Measurements from ENCODE around the gene ACD. TPM values are rescaled to one million over a fixed set of nuclear protein-coding genes. Genes with fewer than 3 reads are reported as not detected.

ACD gene
- total RNA-seq, 1 donor from 2014 or later = 16.2 TPM

- TF ChIP-seq CTCF (IDR thresholded peaks at IDR 0.05) = no peak
- no peak overlapping the region for H3K27ac Mint-ChIP-seq (ENCODE audit: unreplicated experiment)
- peaks cover 14% of the 10 kb centered on the region for H3K4me1 Mint-ChIP-seq (ENCODE audit: low read depth)
- H3K4me3 Mint-ChIP-seq (ENCODE audit: unreplicated experiment) = no peak overlapping the region
- no peak for DNase-seq (ENCODE audit: low spot score)
- no peaks in the 10 kb centered on the region for H3K9me3 Mint-ChIP-seq (ENCODE audit: low read depth)
- no peaks in the 10 kb centered on the region for H3K36me3 Mint-ChIP-seq (ENCODE audit: low read depth)
- H3K27me3 Mint-ChIP-seq (ENCODE audit: low read depth) = no peaks in the 10 kb centered on the region
These were observed 12.2 kb upstream of the ACD start for GRCh38 chr16:67672306-67672705.

- H3K27me3 Mint-ChIP-seq (ENCODE audit: low read depth) = no peaks in the 10 kb centered on the region
- no peak overlapping the region for H3K27ac Mint-ChIP-seq (ENCODE audit: unreplicated experiment)
- TF ChIP-seq CTCF (IDR thresholded peaks at IDR 0.05) = no peak
- no peak overlapping the region for H3K4me3 Mint-ChIP-seq (ENCODE audit: unreplicated experiment)
- peaks cover 24% of the 10 kb centered on the region for H3K4me1 Mint-ChIP-seq (ENCODE audit: low read depth)
- no peaks in the 10 kb centered on the region for H3K9me3 Mint-ChIP-seq (ENCODE audit: low read depth)
- no peaks in the 10 kb centered on the region for H3K36me3 Mint-ChIP-seq (ENCODE audit: low read depth)
- DNase-seq (ENCODE audit: low spot score) = no peak
These were observed 9.5 kb upstream of the ACD start for GRCh38 chr16:67669499-67670101.

GRCh38 chr16:67668495-67669157 lies 8.6 kb upstream of the ACD start:
- H3K27ac Mint-ChIP-seq (ENCODE audit: unreplicated experiment) = no peak overlapping the region
- peaks cover 18% of the 10 kb centered on the region for H3K4me1 Mint-ChIP-seq (ENCODE audit: low read depth)
- no peak for TF ChIP-seq CTCF (IDR thresholded peaks at IDR 0.05)
- no peaks in the 10 kb centered on the region for H3K27me3 Mint-ChIP-seq (ENCODE audit: low read depth)
- H3K36me3 Mint-ChIP-seq (ENCODE audit: low read depth) = no peaks in the 10 kb centered on the region
- H3K4me3 Mint-ChIP-seq (ENCODE audit: unreplicated experiment) = no peak overlapping the region
- no peak for DNase-seq (ENCODE audit: low spot score)
- no peaks in the 10 kb centered on the region for H3K9me3 Mint-ChIP-seq (ENCODE audit: low read depth)

DNA sequence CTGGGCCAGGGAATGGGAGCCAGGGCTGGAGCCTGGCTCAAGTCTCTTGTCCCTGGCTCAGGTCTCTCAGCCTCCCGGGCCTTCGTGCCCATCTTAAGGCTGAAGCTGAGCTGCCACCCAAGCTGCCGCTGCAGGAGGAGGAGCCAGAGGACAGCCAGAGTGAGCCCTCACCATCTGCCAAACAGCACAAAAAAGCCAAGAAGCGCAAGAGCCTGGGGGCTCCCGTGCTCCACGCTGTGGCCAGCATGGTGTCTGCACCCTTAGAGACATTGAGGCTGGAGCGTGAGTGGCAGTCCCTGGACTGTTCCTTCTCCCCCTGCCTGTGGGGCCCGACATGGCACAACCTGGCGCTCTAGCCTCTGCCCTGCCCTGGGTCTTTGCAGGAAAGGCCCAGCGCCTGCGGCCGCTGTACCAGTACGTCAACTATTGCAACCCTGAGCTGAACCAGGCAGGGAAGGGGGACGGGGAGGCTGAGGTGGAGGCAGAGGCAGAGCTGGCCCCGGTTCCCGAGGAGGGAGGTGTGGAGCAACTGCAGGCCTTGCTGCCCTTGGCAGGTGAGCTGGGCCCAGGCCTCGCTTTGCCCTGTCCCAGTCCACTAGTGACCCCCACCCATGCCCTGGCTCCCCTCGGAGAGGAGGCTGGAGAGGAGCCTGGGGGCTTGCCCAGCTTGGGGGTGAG lies 7.9 kb upstream of the ACD start:
- DNase-seq (ENCODE audit: low spot score) = peak; percentile 94
- Mint-ChIP-seq H3K4me1 (ENCODE audit: low read depth) (peaks cover 15% of the 10 kb centered on the region), H3K36me3 (ENCODE audit: low read depth) (no peaks in the 10 kb centered on the region), H3K27ac (ENCODE audit: unreplicated experiment) (no peak overlapping the region), H3K4me3 (ENCODE audit: unreplicated experiment) (peak overlapping the region; percentile 35), H3K9me3 (ENCODE audit: low read depth) (no peaks in the 10 kb centered on the region), H3K27me3 (ENCODE audit: low read depth) (no peaks in the 10 kb centered on the region)
- peak; percentile 85 for TF ChIP-seq CTCF (IDR thresholded peaks at IDR 0.05)

GRCh38 chr16:67667453-67667816 lies 7.4 kb upstream of the ACD start:
- Mint-ChIP-seq H3K4me1 (ENCODE audit: low read depth) (peaks cover 15% of the 10 kb centered on the region), H3K36me3 (ENCODE audit: low read depth) (no peaks in the 10 kb centered on the region), H3K9me3 (ENCODE audit: low read depth) (no peaks in the 10 kb centered on the region), H3K27ac (ENCODE audit: unreplicated experiment) (no peak overlapping the region), H3K4me3 (ENCODE audit: unreplicated experiment) (peak overlapping the region; percentile 74), H3K27me3 (ENCODE audit: low read depth) (no peaks in the 10 kb centered on the region)
- no peak for TF ChIP-seq CTCF (IDR thresholded peaks at IDR 0.05)
- DNase-seq (ENCODE audit: low spot score) = no peak
